AG10803 (cell line): Measurements from ENCODE around the gene ENTPD1.

Experiments used
- DNase-seq: peaks from one replicate; pipeline ENCODE4 v3.0.0; 2010; ENCODE audit warnings: low read depth
- H3K4me3 ChIP-seq: 2 replicates; pipeline ENCODE4 v1.5.1; 2011; ENCODE audit warnings: mild to moderate bottlenecking, low read length, control low read depth
- TF ChIP-seq, protein P1 (sequence below): conservative IDR thresholded peaks from 2 replicates; pipeline ENCODE4 v1.5.1; 2011; ENCODE audit warnings: mild to moderate bottlenecking, low read length, control low read depth, inconsistent platforms

The ENTPD1 gene

DNA sequence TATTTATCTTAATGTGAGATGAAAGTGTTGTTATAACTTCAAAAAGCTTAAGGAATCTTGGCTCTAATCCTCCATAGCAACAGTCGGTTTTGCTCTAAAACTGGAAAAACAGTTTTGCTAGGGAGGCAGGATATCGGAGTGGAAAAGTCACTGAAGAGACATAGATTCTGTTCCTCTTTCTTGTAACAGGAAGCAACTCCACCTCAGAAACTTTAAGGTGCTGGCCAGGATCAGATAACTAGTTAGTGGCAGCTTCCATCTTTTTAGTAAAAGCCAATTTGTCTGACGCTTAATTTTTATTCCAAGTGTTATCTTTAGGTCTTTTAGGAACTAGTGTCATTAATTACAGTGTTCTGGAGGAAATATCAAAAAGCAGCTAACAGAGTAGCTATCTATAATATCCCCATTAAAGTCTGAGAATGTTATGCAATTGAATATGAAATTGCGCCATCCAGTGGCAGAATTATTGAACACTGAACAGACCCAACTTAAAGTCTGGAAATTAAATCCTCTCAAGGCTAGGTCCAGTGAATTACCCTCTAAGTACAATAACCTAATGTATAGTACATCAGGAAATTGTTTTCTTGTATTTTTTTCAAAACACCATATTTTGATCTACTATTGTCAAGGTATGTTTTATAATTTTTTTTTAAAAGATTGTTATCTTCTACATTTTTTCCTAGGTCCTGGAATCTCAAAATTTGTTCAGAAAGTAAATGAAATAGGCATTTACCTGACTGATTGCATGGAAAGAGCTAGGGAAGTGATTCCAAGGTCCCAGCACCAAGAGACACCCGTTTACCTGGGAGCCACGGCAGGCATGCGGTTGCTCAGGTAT lies 85.9 kb downstream of the ENTPD1 start:
- DNase-seq, result peak; percentile 43
- no peak overlapping the region for H3K4me3 ChIP-seq
- TF ChIP-seq, protein P1, sequence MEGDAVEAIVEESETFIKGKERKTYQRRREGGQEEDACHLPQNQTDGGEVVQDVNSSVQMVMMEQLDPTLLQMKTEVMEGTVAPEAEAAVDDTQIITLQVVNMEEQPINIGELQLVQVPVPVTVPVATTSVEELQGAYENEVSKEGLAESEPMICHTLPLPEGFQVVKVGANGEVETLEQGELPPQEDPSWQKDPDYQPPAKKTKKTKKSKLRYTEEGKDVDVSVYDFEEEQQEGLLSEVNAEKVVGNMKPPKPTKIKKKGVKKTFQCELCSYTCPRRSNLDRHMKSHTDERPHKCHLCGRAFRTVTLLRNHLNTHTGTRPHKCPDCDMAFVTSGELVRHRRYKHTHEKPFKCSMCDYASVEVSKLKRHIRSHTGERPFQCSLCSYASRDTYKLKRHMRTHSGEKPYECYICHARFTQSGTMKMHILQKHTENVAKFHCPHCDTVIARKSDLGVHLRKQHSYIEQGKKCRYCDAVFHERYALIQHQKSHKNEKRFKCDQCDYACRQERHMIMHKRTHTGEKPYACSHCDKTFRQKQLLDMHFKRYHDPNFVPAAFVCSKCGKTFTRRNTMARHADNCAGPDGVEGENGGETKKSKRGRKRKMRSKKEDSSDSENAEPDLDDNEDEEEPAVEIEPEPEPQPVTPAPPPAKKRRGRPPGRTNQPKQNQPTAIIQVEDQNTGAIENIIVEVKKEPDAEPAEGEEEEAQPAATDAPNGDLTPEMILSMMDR, result peak; percentile 58

DNA sequence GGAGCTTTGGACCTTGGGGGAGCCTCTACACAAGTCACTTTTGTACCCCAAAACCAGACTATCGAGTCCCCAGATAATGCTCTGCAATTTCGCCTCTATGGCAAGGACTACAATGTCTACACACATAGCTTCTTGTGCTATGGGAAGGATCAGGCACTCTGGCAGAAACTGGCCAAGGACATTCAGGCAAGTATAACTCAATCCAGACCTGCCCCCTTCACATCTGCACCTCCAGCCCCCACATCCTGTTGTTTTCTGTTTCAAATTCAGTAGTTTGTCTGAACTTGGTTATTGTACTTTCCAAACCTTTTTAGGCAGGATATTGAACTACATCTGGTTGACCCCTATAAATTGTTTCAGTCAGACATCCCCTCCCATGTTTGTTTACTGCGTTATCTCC lies 89.4 kb downstream of the ENTPD1 start:
- DNase-seq, result no peak
- no peak overlapping the region for H3K4me3 ChIP-seq
- TF ChIP-seq, protein P1, result no peak

DNA sequence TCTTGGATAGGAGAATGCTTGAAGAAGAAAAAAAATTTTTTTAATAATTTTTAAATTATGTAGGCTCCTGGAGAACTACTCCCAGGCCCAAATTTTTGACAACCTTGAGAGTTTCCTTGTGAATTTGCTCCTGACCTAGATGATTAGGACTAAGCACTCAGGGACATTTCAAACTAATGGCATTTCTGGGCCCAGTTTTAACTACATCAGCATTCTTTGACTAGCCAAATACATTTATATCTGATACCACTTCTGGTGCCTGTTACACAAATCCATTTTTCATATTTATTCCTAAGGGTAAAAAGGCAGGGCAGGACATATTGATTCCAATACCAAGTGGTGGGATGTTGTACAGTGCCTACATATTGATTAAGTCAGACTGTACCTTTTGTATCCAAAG lies 91.0 kb downstream of the ENTPD1 start:
- no peak for DNase-seq
- no peak overlapping the region for H3K4me3 ChIP-seq
- TF ChIP-seq, protein P1, result no peak

DNA sequence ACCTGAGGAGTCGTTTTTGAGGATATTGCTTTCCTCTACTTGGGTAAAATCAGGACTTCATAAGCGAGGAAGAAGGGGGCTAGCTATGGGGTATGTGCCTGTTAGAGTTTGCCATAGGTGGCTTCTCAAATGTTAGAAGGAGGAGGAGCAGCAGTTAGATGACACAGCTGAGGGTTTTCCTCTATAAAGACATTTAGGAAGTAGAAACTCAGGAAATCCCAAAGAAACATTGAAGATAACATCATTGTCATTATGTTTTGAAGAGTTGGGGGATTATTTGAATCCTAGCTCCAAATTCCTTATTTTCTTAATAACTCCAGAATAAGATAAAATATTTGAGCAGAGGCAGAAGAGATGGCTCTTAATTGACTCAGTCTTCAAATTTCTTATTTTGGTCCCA lies 92.9 kb downstream of the ENTPD1 start:
- DNase-seq, result no peak
- no peak overlapping the region for H3K4me3 ChIP-seq
- TF ChIP-seq, protein P1, result no peak

- TF ChIP-seq, protein P1, result no peak
- no peak overlapping the region for H3K4me3 ChIP-seq
- DNase-seq, result peak; percentile 60
Measured at GRCh38 chr10:95850791-95851190, 94.8 kb downstream of the ENTPD1 start.

GRCh38 chr10:95860166-95860940 lies 104.4 kb downstream of the ENTPD1 start:
- DNase-seq, result peak; percentile 37
- TF ChIP-seq, protein P1, result no peak
- H3K4me3 ChIP-seq, result no peak overlapping the region
